Mucosa of descending colon (tissue), 3 donors: ENCODE results near the gene MARK3. TPM values are rescaled to one million over a fixed set of nuclear protein-coding genes. Genes with fewer than 3 reads are reported as not detected.

Source experiments
- ATAC-seq: fragments of 200-7000 bp; cut with Tn5 transposase; one replicate; pipeline ENCODE4 v1.9.1; 2020; ENCODE audit warnings: mild to moderate bottlenecking, moderate library complexity
- DNase-seq, 3 donors: peaks; one replicate each; pipeline ENCODE4 v3.0.0-alpha.2; 2020
- H3K36me3 ChIP-seq: fragments of 200-600 bp; one replicate; pipeline ENCODE4 v1.8.0; 2021; ENCODE audit warnings: low read depth, mild to moderate bottlenecking
- H3K4me1 ChIP-seq: fragments of 200-600 bp; one replicate; pipeline ENCODE4 v1.8.0; 2021; ENCODE audit warnings: low read depth, mild to moderate bottlenecking
- H3K4me3 ChIP-seq: fragments of 200-600 bp; one replicate; pipeline ENCODE4 v1.8.0; 2021; ENCODE audit warnings: mild to moderate bottlenecking
- H3K9me3 ChIP-seq: fragments of 200-600 bp; one replicate; pipeline ENCODE4 v1.8.0; 2021; ENCODE audit warnings: mild to moderate bottlenecking
- CTCF ChIP-seq: fragments of 200-600 bp; IDR thresholded peaks from one replicate; pipeline ENCODE4 v1.8.0; 2022; ENCODE audit warnings: antibody characterized with exemption, mild to moderate bottlenecking
- intact Hi-C, 2 donors: fragments of 100-400 bp; cut with DNase I in 1 of 2; cut with micrococcal nuclease in 1 of 2; formaldehyde crosslinking; loops; one replicate each; pipeline versions ENCODE4 v1.11.0 to v1.11.1; 2022; cut with DNase I, micrococcal nuclease
- total RNA-seq, 3 donors: library from RNA; stranded (reverse); fragmentation: NEBNext Ultra II Directional in 2 of 3; extraction: Animal tissue kit (Norgen Biotek cat#: 25700) in 2 of 3; gene quantifications; one replicate each; pipeline versions ENCODE4 v1.2.1 to v1.2.4, GENCODE V29; 2021 to 2023
- donor health status: DM: no; HTN: no; CAD: no; lungs with moderate emphysema.
- donor health status: DM: no; HTN: no; CAD: no.
- donor health status: DM: no; HTN: yes; CAD: no.

MARK3 gene
- total RNA-seq, 3 donors from 2014 or later = 60.8 to 85.7 (median 66.8) TPM

DNA sequence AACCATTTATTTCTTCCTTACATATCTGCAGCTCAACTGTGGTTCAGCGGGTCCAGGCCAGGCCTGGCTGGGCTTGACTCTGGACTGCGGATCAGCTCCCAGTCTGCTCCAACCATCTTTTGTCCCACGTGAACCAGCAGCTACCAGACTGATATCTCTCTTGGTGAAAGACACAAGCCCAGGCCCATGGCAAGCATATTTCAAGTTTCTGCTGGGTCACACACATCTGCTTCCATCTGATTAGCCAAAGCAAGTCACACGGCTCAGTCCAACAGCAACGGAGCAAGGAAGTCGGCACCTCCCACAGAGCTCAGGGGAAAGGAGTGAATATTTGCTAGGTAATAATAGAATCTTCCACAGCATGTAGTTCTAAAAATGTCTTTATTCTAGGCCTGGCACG, 24.7 kb upstream of the MARK3 start:
- DNase-seq (no peak), ATAC-seq (no peak)
- Histone ChIP-seq H3K4me1 (no peaks in the 10 kb centered on the region), H3K36me3 (no peaks in the 10 kb centered on the region), H3K9me3 (peaks cover 7% of the 10 kb centered on the region), H3K4me3 (no peak overlapping the region)
- TF ChIP-seq CTCF = no peak
- intact Hi-C loops = no loop called here

GRCh38 chr14:103361867-103362266, 23.3 kb upstream of the MARK3 start:
- H3K4me1 ChIP-seq = no peaks in the 10 kb centered on the region
- TF ChIP-seq CTCF = no peak
- ATAC-seq = peak; percentile 43
- H3K9me3 ChIP-seq = peaks cover 7% of the 10 kb centered on the region
- H3K36me3 ChIP-seq = no peaks in the 10 kb centered on the region
- no peak overlapping the region for H3K4me3 ChIP-seq
- no peak for DNase-seq
- intact Hi-C loops = no loop called here

- no peak overlapping the region for H3K4me3 ChIP-seq
- H3K9me3 ChIP-seq = peaks cover 7% of the 10 kb centered on the region
- ATAC-seq = no peak
- H3K36me3 ChIP-seq = no peaks in the 10 kb centered on the region
- TF ChIP-seq CTCF = no peak
- no peaks in the 10 kb centered on the region for H3K4me1 ChIP-seq
- intact Hi-C loops = no loop called here
- DNase-seq = no peak
Observed at GRCh38 chr14:103362780-103363179, 22.4 kb upstream of the MARK3 start.

DNA sequence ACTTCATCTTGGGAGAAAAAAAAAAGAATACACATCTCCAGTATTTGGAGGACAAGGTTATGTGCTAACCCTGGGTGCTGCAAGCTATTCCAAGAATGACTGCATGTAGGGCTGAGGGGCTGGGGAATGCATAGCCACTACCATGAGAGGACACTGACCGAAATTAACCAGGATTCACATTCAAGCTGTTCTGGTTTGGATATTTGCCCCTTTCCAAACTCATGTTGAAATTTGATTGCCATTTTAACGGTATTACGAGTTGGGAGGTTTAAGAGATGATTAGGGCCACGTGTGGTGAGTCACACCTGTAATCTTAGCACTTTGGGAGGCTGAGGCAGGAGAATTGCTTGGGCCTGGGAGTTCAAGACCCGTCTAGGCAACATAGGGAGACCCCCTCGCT, 18.5 kb upstream of the MARK3 start:
- Histone ChIP-seq H3K4me3 (no peak overlapping the region), H3K9me3 (peaks cover 7% of the 10 kb centered on the region), H3K4me1 (no peaks in the 10 kb centered on the region), H3K36me3 (no peaks in the 10 kb centered on the region)
- no peak for ATAC-seq
- TF ChIP-seq CTCF = no peak
- intact Hi-C loops = no loop called here
- no peak for DNase-seq

GRCh38 chr14:103367995-103368394, 17.2 kb upstream of the MARK3 start:
- TF ChIP-seq CTCF = no peak
- Histone ChIP-seq H3K9me3 (peaks cover under 1% of the 10 kb centered on the region), H3K36me3 (no peaks in the 10 kb centered on the region), H3K4me3 (no peak overlapping the region), H3K4me1 (no peaks in the 10 kb centered on the region)
- ATAC-seq (no peak), DNase-seq (no peak)
- intact Hi-C loops = no loop called here

GRCh38 chr14:103370087-103370486, 15.1 kb upstream of the MARK3 start:
- no peak for TF ChIP-seq CTCF
- H3K4me3 ChIP-seq = no peak overlapping the region
- no peaks in the 10 kb centered on the region for H3K4me1 ChIP-seq
- H3K9me3 ChIP-seq = no peaks in the 10 kb centered on the region
- DNase-seq (no peak), ATAC-seq (no peak)
- intact Hi-C loops = no loop called here
- no peaks in the 10 kb centered on the region for H3K36me3 ChIP-seq
